HL-60/S4 treated with retinoic acid at 250 ng/mL for 4 days and 3 days (cell line): Measurements from ENCODE around the gene LPAR6.

ENCODE experiments used
- in situ Hi-C: fragments of 300-500 bp; cut with MboI; formaldehyde crosslinking; loops from 2 replicates; pipeline ENCODE4 v1.7.0; 2022; ENCODE audit warnings: low sequenced_read_pairs

Gene LPAR6

GRCh38 chr13:48415516-48415915 is 2.6 kb upstream of the LPAR6 start:
- in situ Hi-C loops = no loop called here

GRCh38 chr13:48414501-48414900 is 1.6 kb upstream of the LPAR6 start:
- in situ Hi-C loops = no loop called here

GRCh38 chr13:48411841-48412531 is 927 bp downstream of the LPAR6 start:
- in situ Hi-C loops = no loop called here

GRCh38 chr13:48411147-48411794 is 1.6 kb downstream of the LPAR6 start:
- in situ Hi-C loops = no loop called here

- in situ Hi-C loops = no loop called here
These were observed 2.7 kb downstream of the LPAR6 start for GRCh38 chr13:48410199-48410598.

DNA sequence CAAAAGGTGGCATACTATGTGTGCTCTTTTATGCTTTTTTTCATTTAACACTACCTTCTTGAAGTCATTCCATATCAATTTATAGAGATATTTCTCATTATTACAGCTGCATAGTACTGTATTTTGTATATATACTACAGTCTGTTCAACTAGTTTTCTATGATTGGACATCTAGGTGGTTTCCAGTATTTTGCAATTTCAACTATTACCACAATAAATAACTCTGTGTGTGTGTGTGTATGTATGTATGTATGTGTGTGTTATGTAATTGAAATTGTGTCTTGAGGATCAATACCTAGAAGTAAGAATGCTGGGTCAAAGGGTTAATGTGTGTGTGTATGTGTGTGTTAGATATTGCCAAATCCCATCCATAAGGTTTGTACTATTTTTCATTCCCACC is 7.0 kb downstream of the LPAR6 start:
- in situ Hi-C loops = no loop called here

DNA sequence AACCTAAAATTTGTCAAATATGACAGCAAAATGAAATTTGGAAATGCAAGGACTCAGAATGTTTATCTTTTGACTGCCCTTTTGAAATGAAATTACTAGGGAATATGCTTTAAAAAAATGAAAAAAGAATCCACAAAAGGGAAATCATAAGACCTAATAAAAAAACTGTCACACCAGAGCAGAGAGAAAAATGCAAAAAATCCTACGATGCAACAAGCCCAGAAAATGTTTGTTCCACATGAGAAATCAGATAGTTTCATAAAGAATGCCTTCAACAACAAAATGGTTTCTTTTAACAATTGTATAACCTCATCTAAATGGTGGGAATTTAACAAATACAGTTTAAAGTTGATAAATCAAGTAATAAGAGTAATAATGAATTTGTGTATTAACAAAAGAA is 8.0 kb downstream of the LPAR6 start:
- in situ Hi-C loops = no loop called here

DNA sequence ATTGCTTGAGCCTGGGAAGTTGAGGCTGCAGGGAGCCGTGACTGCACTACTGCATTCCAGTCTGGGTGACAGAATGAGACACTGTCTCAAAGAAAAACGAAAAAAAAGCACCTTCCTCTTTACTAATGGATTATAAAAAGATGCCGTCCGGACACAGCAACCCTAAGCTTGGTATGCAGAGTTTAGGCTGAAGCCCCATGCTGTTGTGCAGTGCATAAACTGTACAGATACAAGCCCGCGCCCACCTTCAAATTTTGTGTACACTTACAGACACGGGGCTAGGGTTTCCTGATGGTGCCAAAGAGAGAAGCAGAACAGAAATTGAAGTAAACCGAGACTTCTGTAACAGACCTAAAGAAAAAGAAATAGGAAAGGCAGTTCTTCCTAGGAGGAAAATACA is 9.0 kb downstream of the LPAR6 start:
- in situ Hi-C loops = no loop called here

DNA sequence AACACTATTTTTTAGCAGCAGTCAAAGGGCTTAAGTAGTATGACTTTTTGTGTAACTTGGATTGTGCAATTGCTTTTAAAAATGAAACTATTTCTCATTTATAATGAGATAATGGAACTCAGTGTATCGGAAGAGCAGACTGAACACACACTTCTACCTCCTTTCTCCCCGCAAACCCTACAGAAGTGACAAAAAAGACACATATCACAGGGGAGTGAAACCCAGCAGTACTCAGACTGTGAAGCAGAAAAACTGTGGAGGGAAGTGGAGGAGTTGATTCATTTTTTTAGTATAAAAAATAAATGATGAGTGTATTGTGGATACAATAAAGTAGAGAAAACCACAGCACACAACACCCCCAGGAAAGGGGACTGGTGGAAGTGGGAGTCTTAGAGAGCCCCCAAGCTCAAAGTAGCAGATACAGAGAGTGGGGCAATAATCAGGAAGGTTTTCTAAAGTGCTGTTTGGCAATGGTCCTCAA is 9.7 kb downstream of the LPAR6 start:
- in situ Hi-C loops = no loop called here

DNA sequence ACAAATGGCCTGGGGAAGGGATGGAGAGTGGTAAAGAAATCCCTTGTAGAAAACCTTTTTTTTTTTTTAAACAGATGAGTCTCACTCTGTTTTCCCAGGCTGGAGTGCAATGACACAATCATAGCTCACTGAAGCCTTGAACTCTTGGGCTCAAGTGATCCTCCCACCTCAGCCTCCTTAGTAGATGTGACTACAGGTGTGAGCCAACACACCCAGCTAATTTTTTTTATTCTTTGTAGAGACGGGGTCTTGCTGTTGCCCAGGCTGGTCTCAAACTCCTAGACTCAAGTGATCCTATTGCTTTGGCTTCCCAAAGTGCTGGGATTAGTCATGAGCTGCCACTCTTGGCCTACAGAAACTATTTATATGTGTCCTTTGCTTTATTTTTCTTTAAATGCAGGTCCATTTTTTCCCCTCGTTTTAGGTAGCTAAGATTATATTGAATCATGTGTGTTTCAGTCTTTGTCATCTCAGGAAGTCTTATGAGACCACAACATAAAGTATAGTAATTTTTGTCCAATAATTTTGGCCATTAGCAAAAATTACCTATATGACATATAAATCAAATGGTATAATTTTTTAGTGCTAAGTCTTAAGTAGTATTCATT is 10.5 kb downstream of the LPAR6 start:
- in situ Hi-C loops = no loop called here

DNA sequence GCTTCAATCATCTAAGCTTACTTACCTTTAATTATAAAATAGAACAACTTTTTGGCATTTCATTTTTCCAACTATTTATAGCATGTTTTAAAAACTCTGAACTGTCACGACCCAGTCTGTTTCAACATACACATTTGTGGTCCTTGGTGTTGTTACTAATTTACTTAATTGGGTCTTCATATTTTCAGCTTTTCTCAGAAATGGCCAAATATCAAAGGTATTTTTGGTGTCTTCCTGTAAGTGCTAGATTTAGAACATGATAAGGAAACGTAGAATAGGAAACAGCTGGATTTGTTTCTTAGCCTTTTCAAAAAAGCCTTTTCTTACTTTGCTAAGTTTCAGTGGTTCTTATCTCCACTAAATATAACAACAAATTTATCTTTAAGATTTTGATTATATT is 11.4 kb downstream of the LPAR6 start:
- in situ Hi-C loops = no loop called here

DNA sequence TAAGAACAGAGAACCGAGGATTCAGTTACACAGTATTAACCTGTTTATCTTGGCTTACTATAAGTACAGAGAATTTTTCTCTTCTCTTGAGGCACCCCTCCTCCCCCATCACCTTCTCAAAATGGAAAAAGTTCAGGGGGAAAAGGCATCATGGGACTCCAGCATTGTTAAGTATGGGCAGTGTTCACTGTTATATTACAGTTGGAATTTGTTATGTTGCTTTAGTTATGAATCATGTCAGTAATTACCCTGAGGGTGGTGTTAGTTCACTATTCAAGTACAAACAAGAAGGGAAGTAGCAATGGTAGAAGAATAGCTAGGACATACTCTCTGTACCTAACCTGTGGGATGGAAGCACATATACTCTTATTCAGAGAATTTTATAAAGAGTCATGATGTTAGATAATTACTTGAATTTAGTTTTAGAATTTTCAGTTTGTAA is 12.0 kb downstream of the LPAR6 start:
- in situ Hi-C loops = no loop called here

GRCh38 chr13:48400090-48400694 is 12.7 kb downstream of the LPAR6 start:
- in situ Hi-C loops = no loop called here

- in situ Hi-C loops = no loop called here
These were observed 14.3 kb downstream of the LPAR6 start for GRCh38 chr13:48398450-48399095.

DNA sequence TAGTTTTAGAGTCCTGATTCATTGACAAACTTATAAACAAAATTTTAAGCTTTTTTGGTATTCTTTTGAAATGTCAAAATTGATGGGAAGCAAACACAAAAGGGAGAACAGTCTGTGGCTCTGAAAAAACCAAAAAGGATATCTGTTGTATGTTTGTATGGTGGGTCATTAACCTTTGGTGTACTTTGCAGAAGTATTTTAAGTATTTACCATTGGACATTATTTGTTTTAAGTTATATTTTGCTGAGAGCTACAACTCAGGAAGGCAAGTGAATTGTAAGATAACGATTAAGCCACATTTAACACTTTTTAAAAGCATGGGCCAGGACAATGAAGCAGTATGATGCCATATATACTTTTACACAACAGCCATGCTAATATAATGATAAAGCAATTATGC is 15.2 kb downstream of the LPAR6 start:
- in situ Hi-C loops = no loop called here

DNA sequence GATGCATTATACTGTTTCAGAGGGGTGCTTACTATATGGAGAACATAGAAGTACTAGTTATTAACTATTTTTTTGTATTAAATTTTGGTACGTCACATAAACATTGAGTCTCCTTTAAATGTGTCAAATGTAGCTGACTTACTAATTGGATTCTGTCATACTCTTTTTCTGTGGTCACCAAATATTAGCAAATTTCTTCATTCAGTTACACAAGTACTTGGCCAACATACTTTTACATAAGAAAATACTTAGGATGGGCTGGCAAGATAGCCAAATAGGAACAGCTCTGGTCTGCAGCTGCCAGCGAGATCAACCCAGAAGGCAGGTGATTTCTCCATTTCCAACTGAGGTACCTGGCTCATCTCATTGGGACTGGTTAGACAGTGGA is 19.2 kb downstream of the LPAR6 start:
- in situ Hi-C loops = no loop called here

- in situ Hi-C loops = no loop called here
These were observed 19.7 kb downstream of the LPAR6 start for GRCh38 chr13:48393030-48393697.

DNA sequence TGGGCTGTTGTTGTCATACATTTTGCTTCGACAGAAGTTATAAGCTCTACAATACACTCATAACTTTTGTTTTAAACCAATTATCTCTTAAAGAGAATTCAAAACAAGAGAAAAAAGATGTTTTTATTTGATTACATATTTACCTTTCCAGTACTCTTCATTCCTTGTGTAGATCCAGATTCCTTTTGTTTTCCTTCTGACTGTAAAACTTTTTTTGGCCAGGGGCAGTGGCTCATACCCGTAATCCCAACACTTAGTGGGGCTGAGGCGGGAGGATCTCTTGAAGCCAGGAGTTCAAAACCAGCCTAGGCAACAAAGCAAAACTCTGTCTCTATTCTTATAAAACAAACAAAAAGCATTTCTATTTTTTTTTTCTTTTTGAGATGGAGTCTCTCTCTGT is 21.7 kb downstream of the LPAR6 start:
- in situ Hi-C loops = no loop called here

DNA sequence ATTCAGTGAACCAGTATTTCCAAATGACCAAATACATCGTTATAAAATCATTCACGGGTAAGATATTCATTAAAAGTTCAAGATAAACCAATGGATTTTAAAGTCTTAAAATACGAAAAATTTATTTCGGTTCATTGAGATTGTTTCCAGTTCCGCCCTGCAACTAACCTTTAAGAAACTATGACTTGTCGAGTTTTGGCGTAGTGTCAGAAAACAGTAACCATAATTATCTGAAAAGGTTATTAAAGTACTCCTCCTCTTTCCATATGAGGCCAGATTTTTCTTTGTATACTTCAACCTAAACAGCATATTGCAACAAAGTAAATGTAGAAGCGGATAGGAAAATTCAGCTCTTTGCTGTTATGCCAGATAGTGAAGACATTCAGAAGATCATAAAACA is 26.1 kb downstream of the LPAR6 start:
- in situ Hi-C loops = no loop called here

- in situ Hi-C loops = no loop called here
These were observed 29.5 kb downstream of the LPAR6 start for GRCh38 chr13:48383384-48383783.

DNA sequence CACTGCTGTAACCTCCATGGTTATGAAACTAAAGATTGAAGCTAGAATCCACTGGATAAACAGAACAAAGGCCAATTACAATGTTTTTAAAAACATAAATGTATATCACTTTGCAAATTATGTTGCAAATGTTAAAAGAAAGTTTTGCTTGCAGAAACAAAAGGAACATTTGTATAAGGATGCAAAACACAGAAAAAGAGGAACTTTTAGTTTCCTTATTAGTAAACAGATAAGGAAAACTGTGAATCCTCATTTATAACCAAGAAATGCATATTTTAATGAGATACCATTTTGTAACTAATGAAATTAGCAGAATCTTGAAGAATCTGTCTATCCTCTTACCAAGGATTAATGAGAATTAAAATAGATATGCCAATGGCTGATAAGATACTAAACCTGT is 32.3 kb downstream of the LPAR6 start:
- in situ Hi-C loops = no loop called here
